ENCODE data around the gene NAPSA. TPM values are rescaled to one million over a fixed set of nuclear protein-coding genes. Genes with fewer than 3 reads are reported as not detected.

The NAPSA gene
- total RNA-seq, 2 donors from 2014 or later: 0.85 to 5.0 TPM

GRCh38 chr19:50329146-50329925 lies 36.1 kb downstream of the NAPSA start, which contains the start of gene KCNC3:
KCNC3 (minus strand) TSS chr19:50329377; CDS start chr19:50329082, 295 bp downstream.
- H3K27me3 ChIP-seq (replicated peaks; ENCODE audit: insufficient read depth): no peaks in the 10 kb centered on the region
- TF ChIP-seq CTCF (IDR thresholded peaks at IDR 0.05) (peak in 2 of 4 experiments; percentile 20 to 25), POLR2AphosphoS5 (IDR thresholded peaks at IDR 0.05) (peak; percentile 95), POLR2A (IDR thresholded peaks at IDR 0.05) (peak; percentile 87)
- H3K27ac ChIP-seq: peak within 1 kb of the TSS; percentile 63 to 81
- intact Hi-C loops (cut with DNase I): no loop called here
- under 1% methylated on average over 39 of the region's 43 CpGs for WGBS
- peak; percentile 100 for DNase-seq (ENCODE audit: low spot score)
- no peaks in the 10 kb centered on the region for H3K9me3 ChIP-seq
- peaks cover 10% of the 10 kb centered on the region for H3K4me1 ChIP-seq (replicated peaks)
- peak within 1 kb of the TSS; percentile 16 to 30 for H3K4me3 ChIP-seq
- H3K36me3 ChIP-seq: no peaks in the 10 kb centered on the region

DNA sequence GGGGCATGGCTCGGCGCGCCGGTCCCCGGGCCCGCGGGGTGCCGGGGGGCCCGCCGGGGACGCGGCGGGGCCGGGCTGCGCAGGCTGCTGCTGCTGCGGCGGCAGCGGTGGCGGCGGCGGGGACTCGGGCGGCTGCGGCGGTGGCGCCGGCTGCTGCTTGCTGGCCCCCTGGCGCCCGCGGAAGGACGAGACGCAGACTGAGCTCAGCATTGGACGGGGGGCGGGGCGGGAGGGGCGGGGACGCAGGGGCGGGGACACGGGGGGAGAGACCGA lies 36.6 kb downstream of the NAPSA start:
- Histone ChIP-seq H3K27ac (no peak overlapping the region), H3K4me1 (replicated peaks) (peaks cover 10% of the 10 kb centered on the region), H3K27me3 (replicated peaks; ENCODE audit: insufficient read depth) (no peaks in the 10 kb centered on the region), H3K4me3 (peak overlapping the region; percentile 16 to 27), H3K36me3 (no peaks in the 10 kb centered on the region), H3K9me3 (no peaks in the 10 kb centered on the region)
- no peak for DNase-seq (ENCODE audit: low spot score)
- WGBS: 0% methylated on average over 15 of the region's 40 CpGs
- intact Hi-C loops (cut with DNase I): no loop called here
- TF ChIP-seq POLR2A (IDR thresholded peaks at IDR 0.05): no peak
- TF ChIP-seq POLR2AphosphoS5 (IDR thresholded peaks at IDR 0.05): no peak
- no peak for TF ChIP-seq CTCF (IDR thresholded peaks at IDR 0.05)

DNA sequence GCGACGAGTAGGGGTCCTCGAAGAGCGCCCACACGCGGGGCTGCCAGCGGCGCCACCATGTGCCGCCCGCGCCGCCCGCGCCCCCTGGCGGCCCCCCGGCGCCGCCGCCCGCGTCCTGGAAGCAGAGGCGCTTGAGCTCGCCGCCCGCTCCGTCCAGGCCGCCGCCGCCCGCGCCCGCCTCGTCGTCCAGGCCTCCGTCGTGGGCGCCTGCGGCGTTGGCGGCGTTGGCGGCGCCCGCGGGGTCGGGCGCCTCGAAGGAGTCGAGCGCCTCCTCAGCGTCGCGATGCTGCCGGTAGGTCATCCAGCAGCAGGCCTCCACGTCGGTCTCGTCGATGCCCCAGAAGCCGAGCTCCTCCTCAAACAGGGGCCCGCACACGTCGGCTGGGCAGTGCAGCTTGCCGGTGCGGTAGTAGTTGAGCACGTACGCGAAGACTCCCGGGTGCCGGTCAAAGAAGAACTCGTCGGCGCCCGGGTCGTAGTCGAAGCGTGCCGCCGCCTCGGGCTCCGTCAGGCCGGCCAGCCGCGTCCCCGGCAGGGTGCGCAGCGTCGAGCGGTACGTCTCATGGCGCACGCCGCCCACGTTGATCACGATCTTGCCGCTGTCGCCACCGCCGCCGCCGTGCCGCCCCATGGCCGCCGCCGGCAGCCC lies 37.1 kb downstream of the NAPSA start:
- no peaks in the 10 kb centered on the region for H3K27me3 ChIP-seq (replicated peaks; ENCODE audit: insufficient read depth)
- no peaks in the 10 kb centered on the region for H3K9me3 ChIP-seq
- peaks cover 10% of the 10 kb centered on the region for H3K4me1 ChIP-seq (replicated peaks)
- TF ChIP-seq CTCF (IDR thresholded peaks at IDR 0.05): peak in 1 of 4 experiments; percentile 32
- TF ChIP-seq POLR2AphosphoS5 (IDR thresholded peaks at IDR 0.05): no peak
- peak overlapping the region; percentile 16 to 27 for H3K4me3 ChIP-seq
- no peaks in the 10 kb centered on the region for H3K36me3 ChIP-seq
- intact Hi-C loops (cut with DNase I): no loop called here
- under 1% methylated on average over 63 of the region's 104 CpGs for WGBS
- DNase-seq (ENCODE audit: low spot score): no peak
- no peak overlapping the region for H3K27ac ChIP-seq

DNA sequence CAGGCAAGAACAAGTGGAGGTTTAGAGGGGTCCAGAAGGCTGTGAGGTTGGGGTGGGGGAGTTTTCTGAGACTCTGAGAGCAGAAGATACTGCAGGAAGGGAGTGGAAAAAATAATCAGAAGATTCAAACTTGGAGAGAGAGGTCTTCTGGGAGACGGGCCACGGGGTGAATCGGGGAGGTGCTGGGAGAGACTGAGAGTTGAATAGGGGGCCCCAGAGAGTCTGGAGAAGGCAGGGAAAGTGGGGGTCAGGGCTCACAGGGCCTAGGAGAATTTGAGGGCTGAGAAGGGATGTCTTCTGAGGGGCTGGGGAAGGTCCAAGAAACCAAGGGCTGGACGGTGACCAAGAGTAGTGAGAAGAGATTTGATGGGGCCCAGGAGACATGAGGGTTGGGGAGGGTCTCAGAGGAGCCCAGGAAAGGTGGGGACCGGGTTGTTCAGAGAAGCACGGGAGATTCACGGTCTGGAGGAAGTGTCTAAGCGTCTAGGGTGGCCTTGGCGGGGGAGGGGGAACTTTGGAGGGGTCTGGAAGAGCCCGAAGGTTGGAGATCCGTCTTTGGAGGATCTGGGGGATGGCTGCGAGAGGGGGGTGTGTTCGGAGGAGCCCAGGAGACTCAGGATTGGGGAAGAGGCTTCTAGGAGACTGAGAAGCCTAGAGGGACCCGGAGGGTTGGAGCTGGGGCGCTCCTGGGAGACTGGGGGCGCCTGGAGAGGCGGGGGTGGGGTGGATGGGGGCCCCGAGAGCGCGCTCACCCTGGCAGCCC lies 37.8 kb downstream of the NAPSA start:
- no peak overlapping the region for H3K27ac ChIP-seq
- no peaks in the 10 kb centered on the region for H3K36me3 ChIP-seq
- TF ChIP-seq POLR2AphosphoS5 (IDR thresholded peaks at IDR 0.05): no peak
- peaks cover 10% of the 10 kb centered on the region for H3K4me1 ChIP-seq (replicated peaks)
- no peaks in the 10 kb centered on the region for H3K9me3 ChIP-seq
- no peaks in the 10 kb centered on the region for H3K27me3 ChIP-seq (replicated peaks; ENCODE audit: insufficient read depth)
- WGBS: 18% methylated on average over 20 of the region's 20 CpGs
- no peak overlapping the region for H3K4me3 ChIP-seq
- DNase-seq (ENCODE audit: low spot score): no peak
- intact Hi-C loops (cut with DNase I): no loop called here

DNA sequence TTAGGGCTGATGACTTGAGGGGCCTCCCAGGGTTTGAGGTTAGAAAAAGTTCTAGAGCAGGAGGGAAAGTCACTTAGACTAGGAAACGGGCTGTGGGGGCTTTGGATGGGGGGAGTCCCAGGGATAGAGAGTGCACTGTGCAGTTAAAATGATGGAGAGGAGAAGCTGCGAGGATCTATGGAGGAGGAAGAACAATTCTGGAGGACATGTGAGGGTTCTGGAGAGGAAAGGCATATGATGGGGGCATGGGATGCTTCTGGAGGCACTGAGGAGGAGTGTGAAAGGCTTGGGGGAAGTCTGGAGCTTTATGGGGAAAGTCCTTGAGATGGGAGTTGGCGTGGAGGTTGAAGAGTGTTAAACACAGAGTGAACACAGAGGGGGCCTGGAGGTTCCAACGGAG lies 38.4 kb downstream of the NAPSA start:
- DNase-seq (ENCODE audit: low spot score): no peak
- Histone ChIP-seq H3K27me3 (replicated peaks; ENCODE audit: insufficient read depth) (no peaks in the 10 kb centered on the region), H3K4me3 (no peak overlapping the region), H3K4me1 (replicated peaks) (peaks cover 10% of the 10 kb centered on the region), H3K27ac (no peak overlapping the region), H3K9me3 (no peaks in the 10 kb centered on the region), H3K36me3 (no peaks in the 10 kb centered on the region)
- intact Hi-C loops (cut with DNase I): no loop called here
- no peak for TF ChIP-seq POLR2A (IDR thresholded peaks at IDR 0.05)
- 44% methylated on average over 3 of the region's 4 CpGs for WGBS

Data from prostate gland (tissue), 2 donors.